Measurements from ENCODE around the gene GOLGA3. TPM values are rescaled to one million over a fixed set of nuclear protein-coding genes. Genes with fewer than 3 reads are reported as not detected.

GOLGA3 gene
- total RNA-seq, 1 donor from 2014 or later, result 44.3 TPM

- H3K36me3 Mint-ChIP-seq (ENCODE audit: low read depth, unreplicated experiment), result peaks cover 43% of the 10 kb centered on the region
- peaks cover 16% of the 10 kb centered on the region for H3K27me3 Mint-ChIP-seq (ENCODE audit: unreplicated experiment)
- no peaks in the 10 kb centered on the region for H3K9me3 Mint-ChIP-seq (ENCODE audit: unreplicated experiment)
- no peak overlapping the region for H3K4me3 Mint-ChIP-seq (ENCODE audit: unreplicated experiment)
- no peak for DNase-seq (ENCODE audit: low spot score)
- TF ChIP-seq, protein P1, sequence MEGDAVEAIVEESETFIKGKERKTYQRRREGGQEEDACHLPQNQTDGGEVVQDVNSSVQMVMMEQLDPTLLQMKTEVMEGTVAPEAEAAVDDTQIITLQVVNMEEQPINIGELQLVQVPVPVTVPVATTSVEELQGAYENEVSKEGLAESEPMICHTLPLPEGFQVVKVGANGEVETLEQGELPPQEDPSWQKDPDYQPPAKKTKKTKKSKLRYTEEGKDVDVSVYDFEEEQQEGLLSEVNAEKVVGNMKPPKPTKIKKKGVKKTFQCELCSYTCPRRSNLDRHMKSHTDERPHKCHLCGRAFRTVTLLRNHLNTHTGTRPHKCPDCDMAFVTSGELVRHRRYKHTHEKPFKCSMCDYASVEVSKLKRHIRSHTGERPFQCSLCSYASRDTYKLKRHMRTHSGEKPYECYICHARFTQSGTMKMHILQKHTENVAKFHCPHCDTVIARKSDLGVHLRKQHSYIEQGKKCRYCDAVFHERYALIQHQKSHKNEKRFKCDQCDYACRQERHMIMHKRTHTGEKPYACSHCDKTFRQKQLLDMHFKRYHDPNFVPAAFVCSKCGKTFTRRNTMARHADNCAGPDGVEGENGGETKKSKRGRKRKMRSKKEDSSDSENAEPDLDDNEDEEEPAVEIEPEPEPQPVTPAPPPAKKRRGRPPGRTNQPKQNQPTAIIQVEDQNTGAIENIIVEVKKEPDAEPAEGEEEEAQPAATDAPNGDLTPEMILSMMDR (IDR thresholded peaks at IDR 0.05; ENCODE audit: unreplicated experiment), result no peak
- no peak overlapping the region for H3K27ac Mint-ChIP-seq (ENCODE audit: unreplicated experiment)
- H3K4me1 Mint-ChIP-seq (ENCODE audit: unreplicated experiment), result peaks cover 14% of the 10 kb centered on the region
Measured at GRCh38 chr12:132824053-132824452, 4.6 kb downstream of the GOLGA3 start.

DNA sequence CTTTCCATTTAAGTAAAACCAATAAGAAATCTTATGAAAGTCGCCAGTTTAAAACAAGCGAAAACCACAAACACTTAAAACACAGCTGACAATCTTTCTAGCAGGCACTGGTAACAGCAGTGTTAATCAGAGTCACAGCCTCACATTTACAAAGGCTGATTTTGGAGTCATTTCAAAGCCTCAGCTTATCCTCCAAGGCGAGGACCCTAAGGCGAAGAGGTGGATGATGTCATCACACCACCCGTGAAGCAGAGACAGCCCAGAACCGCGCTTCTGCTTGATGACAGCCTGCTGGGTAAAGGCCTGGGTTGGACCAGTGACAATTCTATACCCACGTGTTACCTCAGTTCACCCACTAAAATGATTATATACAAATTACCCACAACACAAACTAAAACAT lies 10.1 kb downstream of the GOLGA3 start:
- peaks cover 6% of the 10 kb centered on the region for H3K27me3 Mint-ChIP-seq (ENCODE audit: unreplicated experiment)
- H3K4me1 Mint-ChIP-seq (ENCODE audit: unreplicated experiment), result no peaks in the 10 kb centered on the region
- no peak for DNase-seq (ENCODE audit: low spot score)
- peak overlapping the region; percentile 56 for H3K4me3 Mint-ChIP-seq (ENCODE audit: unreplicated experiment)
- H3K36me3 Mint-ChIP-seq (ENCODE audit: low read depth, unreplicated experiment), result peaks cover 21% of the 10 kb centered on the region
- H3K27ac Mint-ChIP-seq (ENCODE audit: unreplicated experiment), result no peak overlapping the region
- TF ChIP-seq, protein P1 (IDR thresholded peaks at IDR 0.05; ENCODE audit: unreplicated experiment), result no peak
- H3K9me3 Mint-ChIP-seq (ENCODE audit: unreplicated experiment), result no peaks in the 10 kb centered on the region

DNA sequence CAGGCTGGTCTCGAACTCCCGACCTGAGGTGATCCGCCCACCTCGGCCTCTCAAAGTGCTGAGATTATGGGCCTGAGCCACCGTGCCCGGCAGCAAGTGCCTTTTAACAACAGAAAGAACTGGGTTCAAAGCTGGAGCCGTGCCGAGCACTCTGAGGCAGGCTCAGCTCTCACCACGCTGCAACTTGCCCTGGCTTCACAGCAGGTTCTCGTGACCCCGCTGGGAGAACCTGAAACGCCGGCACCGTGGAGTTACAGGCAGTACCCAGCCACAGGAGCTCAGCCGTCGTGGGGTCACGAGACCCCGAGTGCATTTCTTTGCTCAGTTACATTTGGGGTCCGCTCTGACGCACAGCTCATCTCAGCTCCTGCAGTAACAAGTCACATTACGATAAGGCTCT lies 14.4 kb downstream of the GOLGA3 start:
- Mint-ChIP-seq H3K4me3 (ENCODE audit: unreplicated experiment) (no peak overlapping the region), H3K9me3 (ENCODE audit: unreplicated experiment) (no peaks in the 10 kb centered on the region), H3K27ac (ENCODE audit: unreplicated experiment) (no peak overlapping the region), H3K27me3 (ENCODE audit: unreplicated experiment) (peaks cover 4% of the 10 kb centered on the region), H3K4me1 (ENCODE audit: unreplicated experiment) (no peaks in the 10 kb centered on the region), H3K36me3 (ENCODE audit: low read depth, unreplicated experiment) (peaks cover 43% of the 10 kb centered on the region)
- no peak for DNase-seq (ENCODE audit: low spot score)
- TF ChIP-seq, protein P1 (IDR thresholded peaks at IDR 0.05; ENCODE audit: unreplicated experiment), result no peak

DNA sequence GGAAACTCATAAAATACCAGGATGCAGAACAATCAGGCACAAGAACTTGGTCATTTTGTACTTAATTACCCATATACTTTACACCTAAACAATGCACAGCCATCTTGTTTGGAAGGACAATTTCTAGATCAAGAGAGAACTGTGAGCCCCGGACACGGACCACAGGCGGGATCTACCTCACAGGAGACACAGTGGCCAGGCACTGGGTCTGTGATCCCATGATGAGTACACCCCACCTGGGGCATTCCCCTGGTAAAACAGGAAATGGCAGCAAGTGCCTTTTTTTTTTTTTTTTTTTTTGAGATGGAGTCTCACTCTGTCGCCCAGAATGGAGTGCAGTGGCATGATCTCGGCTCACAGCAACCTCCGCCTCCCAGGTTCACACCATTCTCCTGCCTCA lies 15.2 kb downstream of the GOLGA3 start:
- no peaks in the 10 kb centered on the region for H3K4me1 Mint-ChIP-seq (ENCODE audit: unreplicated experiment)
- H3K27me3 Mint-ChIP-seq (ENCODE audit: unreplicated experiment), result peaks cover 4% of the 10 kb centered on the region
- H3K36me3 Mint-ChIP-seq (ENCODE audit: low read depth, unreplicated experiment), result peaks cover 47% of the 10 kb centered on the region
- no peak overlapping the region for H3K27ac Mint-ChIP-seq (ENCODE audit: unreplicated experiment)
- H3K4me3 Mint-ChIP-seq (ENCODE audit: unreplicated experiment), result peak overlapping the region; percentile 56
- no peaks in the 10 kb centered on the region for H3K9me3 Mint-ChIP-seq (ENCODE audit: unreplicated experiment)
- DNase-seq (ENCODE audit: low spot score), result no peak
- TF ChIP-seq, protein P1 (IDR thresholded peaks at IDR 0.05; ENCODE audit: unreplicated experiment), result no peak

GRCh38 chr12:132812631-132813305 lies 15.9 kb downstream of the GOLGA3 start:
- Mint-ChIP-seq H3K9me3 (ENCODE audit: unreplicated experiment) (no peaks in the 10 kb centered on the region), H3K4me1 (ENCODE audit: unreplicated experiment) (no peaks in the 10 kb centered on the region), H3K4me3 (ENCODE audit: unreplicated experiment) (peak overlapping the region; percentile 61), H3K27ac (ENCODE audit: unreplicated experiment) (no peak overlapping the region), H3K36me3 (ENCODE audit: low read depth, unreplicated experiment) (peaks cover 45% of the 10 kb centered on the region), H3K27me3 (ENCODE audit: unreplicated experiment) (peaks cover 1% of the 10 kb centered on the region)
- TF ChIP-seq, protein P1 (IDR thresholded peaks at IDR 0.05; ENCODE audit: unreplicated experiment), result no peak
- no peak for DNase-seq (ENCODE audit: low spot score)

Measured in endothelial cell (in vitro differentiated cells).